HG03439 (cell line): ENCODE data around the gene ALDH5A1.

Experiments
- ATAC-seq: cut with Tn5 transposase; IDR thresholded peaks from one replicate; pipeline ENCODE4 v1.9.1; 2021; ENCODE audit warnings: mild to moderate bottlenecking, moderate library complexity; ENCODE audit not compliant: unreplicated experiment

The ALDH5A1 gene

DNA sequence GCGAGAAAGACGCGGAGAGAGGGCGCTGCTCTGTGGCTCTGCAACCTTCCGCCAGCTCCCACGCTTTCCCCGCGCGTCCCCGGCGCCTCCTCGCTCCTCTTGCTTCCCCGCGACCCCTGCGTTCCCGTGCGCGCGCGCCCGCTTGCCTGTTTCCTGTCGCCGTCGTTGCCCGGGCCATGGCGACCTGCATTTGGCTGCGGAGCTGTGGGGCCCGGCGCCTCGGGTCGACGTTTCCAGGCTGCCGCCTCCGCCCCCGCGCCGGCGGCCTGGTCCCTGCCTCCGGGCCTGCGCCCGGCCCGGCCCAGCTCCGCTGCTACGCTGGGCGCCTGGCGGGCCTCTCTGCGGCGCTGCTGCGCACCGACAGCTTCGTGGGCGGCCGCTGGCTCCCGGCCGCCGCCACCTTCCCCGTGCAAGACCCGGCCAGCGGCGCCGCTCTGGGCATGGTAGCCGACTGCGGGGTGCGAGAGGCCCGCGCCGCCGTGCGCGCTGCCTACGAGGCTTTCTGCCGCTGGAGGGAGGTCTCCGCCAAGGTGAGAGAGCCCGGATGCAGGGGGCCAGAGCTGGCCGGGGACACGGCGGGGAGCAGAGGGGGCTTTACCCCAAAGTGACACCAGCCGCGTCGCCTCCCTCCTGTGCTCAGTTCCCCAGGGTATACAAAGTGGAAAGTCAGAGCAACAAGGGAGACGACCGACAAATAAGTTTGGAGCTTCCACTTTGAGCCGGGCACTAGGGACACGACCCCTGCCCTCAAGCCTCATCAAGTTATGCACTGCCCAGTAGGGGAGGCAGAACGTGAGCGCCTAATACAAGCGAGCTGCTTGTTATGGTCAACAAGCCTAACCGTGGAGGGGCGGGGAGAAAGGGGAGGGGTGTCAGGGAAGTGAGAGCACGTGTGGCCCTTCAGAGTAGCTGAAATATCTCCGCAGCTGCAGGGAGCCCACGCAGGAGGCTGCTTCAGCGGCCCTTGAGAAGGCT, at the start of gene ALDH5A1:
Gene ALDH5A1 (plus strand): TSS at position 149 of the 975 bp plus-strand sequence. CDS start 28 bp downstream, at position 177.
- peak; percentile 68 for ATAC-seq

GRCh38 chr6:24445704-24446103, 49.1 kb upstream of the ALDH5A1 start:
- ATAC-seq: no peak

- ATAC-seq: no peak
Measured at GRCh38 chr6:24446670-24447069, 48.1 kb upstream of the ALDH5A1 start.

DNA sequence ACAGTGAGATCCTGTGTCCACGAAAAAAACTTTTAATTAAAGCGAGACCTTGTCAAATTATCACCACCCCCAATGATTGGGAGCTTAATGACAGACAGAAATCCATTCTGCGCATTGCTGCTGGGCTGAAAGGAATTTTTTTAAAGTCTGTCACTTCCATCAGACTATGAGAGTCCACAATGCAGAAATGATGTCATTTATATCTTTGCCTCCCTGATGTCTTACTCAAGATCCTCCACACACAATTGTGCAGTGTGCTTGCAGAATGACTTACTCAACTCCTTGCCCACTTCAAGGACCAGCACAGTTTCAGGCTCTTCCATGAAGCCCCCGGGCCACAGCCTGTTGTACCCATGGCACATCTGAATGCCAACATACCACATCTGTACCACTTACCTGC, 46.4 kb upstream of the ALDH5A1 start:
- no peak for ATAC-seq

GRCh38 chr6:24448828-24449525, 45.8 kb upstream of the ALDH5A1 start:
- ATAC-seq: no peak

DNA sequence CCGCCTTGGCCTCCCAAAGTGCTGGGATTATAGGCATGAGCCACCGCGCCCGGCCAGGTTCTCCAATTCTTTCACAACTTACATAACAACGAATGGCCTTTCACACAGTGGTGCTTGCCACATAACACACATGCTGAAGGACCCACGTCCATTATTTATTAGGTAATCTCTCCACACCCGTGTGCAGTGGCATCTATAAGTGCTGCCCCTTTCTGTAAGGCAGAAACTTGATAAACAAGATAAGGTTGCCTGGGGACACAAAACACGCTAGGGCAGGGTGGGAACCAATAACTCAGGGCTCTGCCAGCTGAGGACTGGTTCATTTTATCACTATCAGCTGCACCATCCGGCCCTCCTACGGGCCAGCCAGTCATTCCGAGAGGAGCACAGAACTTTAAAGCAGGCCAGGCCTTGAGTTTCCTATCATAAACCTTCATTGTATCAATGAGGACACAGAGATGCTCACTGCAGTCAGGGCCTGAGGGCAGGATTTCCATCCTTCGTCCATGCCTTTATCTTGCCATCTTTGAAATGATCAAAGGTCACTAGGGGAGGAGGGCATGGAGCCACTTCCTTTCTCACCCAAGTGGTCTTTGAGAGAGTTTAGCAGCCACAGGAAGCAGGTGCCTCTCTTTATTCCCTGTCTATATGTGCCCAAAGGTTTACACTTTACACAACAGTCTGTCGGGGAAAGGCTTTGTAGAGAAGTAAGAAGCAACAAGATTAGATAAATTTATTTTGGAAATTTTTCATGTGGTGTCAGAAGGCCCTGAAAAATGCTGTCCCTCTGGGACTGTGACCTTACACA, 43.0 kb upstream of the ALDH5A1 start:
- ATAC-seq: no peak

DNA sequence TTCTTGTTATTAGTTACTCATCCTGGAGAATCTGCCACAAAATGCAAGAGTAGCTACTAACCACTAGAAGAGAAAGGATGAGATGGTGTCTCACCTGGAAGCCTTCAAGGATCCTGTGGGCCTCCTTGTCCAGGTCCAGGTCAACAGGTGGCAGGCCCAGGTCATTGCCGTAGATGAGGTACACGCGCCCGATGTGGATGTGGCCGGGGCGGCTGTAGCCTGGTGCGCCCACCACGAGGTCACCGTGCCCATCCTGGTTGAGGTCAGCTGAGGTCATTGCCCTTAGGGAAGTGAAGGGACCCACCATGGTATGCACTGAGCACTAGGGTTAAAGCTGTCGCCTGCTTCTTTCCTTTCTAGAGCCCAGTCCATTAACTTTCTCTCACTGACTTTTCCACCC, 40.8 kb upstream of the ALDH5A1 start:
- no peak for ATAC-seq

DNA sequence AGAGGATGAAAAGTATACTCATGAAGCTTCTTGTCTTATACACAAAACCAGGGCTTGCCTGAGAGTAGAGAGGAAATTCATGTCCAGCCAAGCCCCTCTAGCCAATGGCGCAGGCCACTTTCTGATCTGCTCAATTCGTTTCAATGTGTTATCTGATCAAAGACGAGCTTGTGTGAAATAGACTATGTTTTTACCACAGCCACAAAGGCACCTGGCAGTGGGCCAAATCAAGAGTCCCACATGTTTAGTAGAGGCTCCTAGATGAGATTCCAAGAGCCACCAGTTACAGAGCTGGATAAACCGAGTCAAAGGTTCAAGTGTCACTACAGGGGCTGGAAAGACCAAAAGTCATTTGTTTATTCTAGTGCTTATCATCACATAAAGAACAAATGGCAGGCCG, 40.3 kb upstream of the ALDH5A1 start:
- no peak for ATAC-seq

- ATAC-seq: no peak
Measured at GRCh38 chr6:24455061-24455460, 39.7 kb upstream of the ALDH5A1 start.

DNA sequence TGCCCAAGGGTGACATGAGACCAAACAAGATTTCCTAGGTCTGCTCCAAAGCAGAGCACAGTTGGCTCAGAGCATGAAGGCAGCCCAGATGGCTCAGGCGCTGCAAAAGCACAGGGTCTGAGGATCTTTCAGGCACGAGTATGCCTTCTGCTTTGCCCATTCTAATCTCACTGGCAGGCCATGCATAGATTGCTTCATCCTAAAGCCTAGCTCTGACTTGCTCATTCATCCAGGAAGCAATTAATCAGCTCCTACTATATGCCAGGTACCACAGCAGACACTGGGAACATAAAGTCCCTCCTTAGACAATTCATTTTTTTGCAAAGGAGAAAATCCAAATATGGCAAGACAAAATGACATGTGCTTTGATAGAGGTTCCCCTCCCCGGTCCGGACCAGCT, 36.6 kb upstream of the ALDH5A1 start:
- no peak for ATAC-seq

GRCh38 chr6:24458941-24459340, 35.8 kb upstream of the ALDH5A1 start:
- no peak for ATAC-seq

- no peak for ATAC-seq
Measured at GRCh38 chr6:24460966-24461365, 33.8 kb upstream of the ALDH5A1 start.

- ATAC-seq: no peak
Measured at GRCh38 chr6:24464253-24465038, 30.3 kb upstream of the ALDH5A1 start.

DNA sequence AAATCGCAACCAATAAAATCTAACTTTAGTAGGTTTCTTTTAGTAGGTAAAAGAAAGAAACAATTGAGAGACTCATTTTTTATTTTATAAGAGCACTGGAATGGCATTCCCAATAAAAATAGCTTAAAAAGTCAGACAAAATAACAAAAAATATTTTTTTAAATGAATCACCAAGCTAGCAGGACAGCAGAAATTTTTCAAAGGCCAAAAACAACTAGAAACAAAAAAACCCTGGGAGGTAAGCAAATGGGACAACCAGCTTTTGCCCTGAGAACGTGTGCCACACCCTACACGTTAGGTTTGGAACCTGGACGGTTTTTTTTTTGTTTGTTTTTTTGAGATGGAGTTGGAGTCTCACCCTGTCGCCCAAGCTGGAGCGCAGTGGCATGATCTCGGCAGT, 25.0 kb upstream of the ALDH5A1 start:
- ATAC-seq: no peak

GRCh38 chr6:24472181-24472580, 22.6 kb upstream of the ALDH5A1 start:
- no peak for ATAC-seq

GRCh38 chr6:24476631-24477030, 18.1 kb upstream of the ALDH5A1 start:
- no peak for ATAC-seq

DNA sequence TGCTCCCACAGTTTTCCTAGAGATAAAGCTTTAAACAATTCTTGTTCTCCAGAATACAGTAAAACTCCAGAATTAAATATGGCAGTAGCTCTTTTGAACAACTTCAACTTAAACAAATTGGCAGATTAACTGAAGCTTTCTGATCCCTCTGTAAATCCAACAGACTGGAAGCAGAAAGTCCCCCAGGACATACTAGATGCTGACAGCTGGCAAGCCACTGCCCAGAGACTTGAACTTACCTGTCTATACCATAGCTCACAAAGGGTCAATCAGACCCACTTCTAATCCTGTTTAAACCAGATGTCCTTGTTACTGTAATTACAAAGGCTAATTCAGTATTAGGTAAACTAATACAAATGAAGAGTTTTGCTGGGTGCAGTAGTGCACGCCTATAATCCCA, 17.7 kb upstream of the ALDH5A1 start:
- no peak for ATAC-seq

DNA sequence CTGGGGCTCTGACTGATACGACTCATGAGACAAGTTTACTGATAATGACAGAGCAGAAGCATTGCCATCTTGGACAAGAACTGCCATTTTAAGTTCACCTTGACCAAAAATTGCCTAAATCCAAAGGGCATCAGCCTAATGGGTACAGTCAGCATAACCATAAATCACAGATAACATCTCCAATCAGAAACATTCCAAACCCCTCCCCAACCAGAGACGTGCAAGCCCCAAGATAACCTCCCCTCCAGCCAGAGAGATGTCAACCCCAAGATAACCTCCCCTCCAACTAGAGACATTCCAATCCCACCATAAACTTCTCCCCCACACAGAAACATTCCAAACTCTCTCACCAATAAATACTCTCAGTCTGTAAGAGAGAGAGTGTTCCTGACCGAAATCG, 15.9 kb upstream of the ALDH5A1 start:
- ATAC-seq: no peak

DNA sequence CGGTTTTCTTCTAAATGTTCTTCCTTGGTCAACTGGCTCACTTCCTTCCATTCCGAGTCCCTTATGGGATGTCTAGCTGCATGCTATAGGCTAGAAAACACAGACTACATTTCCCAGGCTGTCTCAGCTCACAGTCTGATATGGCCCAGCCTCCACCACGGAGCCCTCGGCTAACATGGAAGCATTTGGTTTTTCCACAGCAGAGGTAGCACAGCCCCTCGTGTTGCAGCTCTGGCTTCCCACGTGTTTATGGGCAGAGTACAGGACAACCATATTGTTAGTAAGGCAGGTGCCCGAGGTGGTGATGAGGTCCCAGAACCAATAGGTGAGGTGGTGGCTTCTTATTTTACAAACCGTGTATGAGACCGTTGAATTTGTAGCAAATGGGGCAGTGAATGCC, 14.1 kb upstream of the ALDH5A1 start:
- no peak for ATAC-seq

DNA sequence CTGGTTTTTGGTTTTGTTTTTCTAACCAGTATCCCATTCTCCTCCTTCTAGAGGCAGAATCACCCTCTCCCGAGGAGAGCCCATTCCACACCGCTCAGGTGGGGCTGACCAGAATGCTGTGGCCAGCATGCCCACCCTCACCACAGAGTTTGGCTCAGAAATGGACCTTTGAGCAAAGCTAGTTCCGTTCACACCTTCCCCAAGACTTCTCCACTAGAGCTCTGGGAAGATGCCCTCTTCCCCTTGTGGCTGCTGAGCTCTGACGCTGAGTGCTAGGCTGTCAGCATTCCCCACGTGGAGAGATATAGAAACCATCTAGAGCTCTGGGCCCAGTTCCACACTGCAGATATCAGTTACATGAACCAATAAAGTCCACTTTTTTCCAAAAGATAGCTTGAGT, 13.3 kb upstream of the ALDH5A1 start:
- no peak for ATAC-seq
